ENCODE measurements around the gene EDEM2. TPM values are rescaled to one million over a fixed set of nuclear protein-coding genes. Genes with fewer than 3 reads are reported as not detected.
"Not testable (repeated sequence)": the region's sequence is repeated elsewhere in the genome, so short reads cannot be mapped to it uniquely, and the experiment has no call there.

The EDEM2 gene
- total RNA-seq, 1 donor: 32.2 TPM

DNA sequence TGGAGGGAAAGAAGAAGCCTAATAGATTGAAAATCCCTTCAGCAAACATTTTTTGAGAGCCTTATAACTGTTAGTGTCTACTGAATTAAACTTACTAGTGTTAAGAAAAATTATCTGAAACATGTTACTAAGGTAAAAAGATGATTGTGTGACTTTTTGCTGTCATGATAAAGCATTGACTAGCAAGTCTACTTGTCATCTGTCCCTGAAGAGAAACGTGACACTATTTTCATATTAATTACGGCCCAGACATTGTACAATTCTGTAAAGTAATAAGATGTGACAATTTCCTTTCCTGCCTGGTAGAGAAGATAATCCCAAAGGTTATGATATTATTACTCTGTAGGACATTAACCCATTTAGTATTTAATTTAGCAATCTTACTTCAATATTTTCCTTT is 8.8 kb upstream of the EDEM2 start:
- Histone ChIP-seq H3K36me3 (ENCODE audit: insufficient read depth, low read length) (no peaks in the 10 kb centered on the region), H2AFZ (ENCODE audit: low read length) (no peak overlapping the region), H3K27me3 (ENCODE audit: insufficient read depth, low read length) (no peaks in the 10 kb centered on the region), H3K9me3 (ENCODE audit: low read depth, low read length) (no peaks in the 10 kb centered on the region), H3K4me1 (ENCODE audit: insufficient read depth, low read length) (no peaks in the 10 kb centered on the region), H3K4me3 (ENCODE audit: insufficient read depth, low read length) (no peak overlapping the region), H3K79me2 (ENCODE audit: insufficient read depth, low read length) (no peaks in the 10 kb centered on the region), H3K27ac (ENCODE audit: low read depth, low read length) (no peak overlapping the region), H4K20me1 (ENCODE audit: insufficient read depth, low read length) (no peaks in the 10 kb centered on the region), H3K4me2 (ENCODE audit: insufficient read depth, low read length) (no peak overlapping the region)
- TF ChIP-seq, protein P1, sequence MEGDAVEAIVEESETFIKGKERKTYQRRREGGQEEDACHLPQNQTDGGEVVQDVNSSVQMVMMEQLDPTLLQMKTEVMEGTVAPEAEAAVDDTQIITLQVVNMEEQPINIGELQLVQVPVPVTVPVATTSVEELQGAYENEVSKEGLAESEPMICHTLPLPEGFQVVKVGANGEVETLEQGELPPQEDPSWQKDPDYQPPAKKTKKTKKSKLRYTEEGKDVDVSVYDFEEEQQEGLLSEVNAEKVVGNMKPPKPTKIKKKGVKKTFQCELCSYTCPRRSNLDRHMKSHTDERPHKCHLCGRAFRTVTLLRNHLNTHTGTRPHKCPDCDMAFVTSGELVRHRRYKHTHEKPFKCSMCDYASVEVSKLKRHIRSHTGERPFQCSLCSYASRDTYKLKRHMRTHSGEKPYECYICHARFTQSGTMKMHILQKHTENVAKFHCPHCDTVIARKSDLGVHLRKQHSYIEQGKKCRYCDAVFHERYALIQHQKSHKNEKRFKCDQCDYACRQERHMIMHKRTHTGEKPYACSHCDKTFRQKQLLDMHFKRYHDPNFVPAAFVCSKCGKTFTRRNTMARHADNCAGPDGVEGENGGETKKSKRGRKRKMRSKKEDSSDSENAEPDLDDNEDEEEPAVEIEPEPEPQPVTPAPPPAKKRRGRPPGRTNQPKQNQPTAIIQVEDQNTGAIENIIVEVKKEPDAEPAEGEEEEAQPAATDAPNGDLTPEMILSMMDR (IDR thresholded peaks at IDR 0.05; ENCODE audit: extremely low read depth, low read depth, low read length): no peak
- peak; percentile 73 for DNase-seq (ENCODE audit: insufficient read length, low spot score, missing footprints)

DNA sequence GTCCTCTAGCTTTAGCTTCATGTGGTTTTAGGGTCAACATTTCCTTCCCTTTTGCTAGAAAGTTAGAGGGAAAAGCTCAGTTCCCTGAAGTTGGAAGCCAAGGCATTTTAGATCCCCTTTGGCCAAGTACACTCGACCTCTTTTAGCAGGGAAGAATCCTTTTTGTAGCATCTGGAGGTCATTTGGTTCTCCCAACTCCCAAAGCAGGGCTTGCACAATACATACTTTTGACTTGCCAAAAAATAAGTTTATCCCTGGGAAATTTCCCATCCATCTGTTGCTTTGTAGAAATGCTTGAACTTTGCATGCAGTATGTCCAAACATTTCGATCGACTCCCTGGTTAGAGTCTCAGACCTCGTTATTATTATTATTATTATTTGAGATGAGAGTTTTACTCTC is 4.6 kb upstream of the EDEM2 start:
- H2AFZ ChIP-seq (ENCODE audit: low read length): no peak overlapping the region
- H3K4me1 ChIP-seq (ENCODE audit: insufficient read depth, low read length): peaks cover 11% of the 10 kb centered on the region
- peak; percentile 85 for DNase-seq (ENCODE audit: insufficient read length, low spot score, missing footprints)
- no peaks in the 10 kb centered on the region for H3K9me3 ChIP-seq (ENCODE audit: low read depth, low read length)
- H3K79me2 ChIP-seq (ENCODE audit: insufficient read depth, low read length): peaks cover 3% of the 10 kb centered on the region
- no peak overlapping the region for H3K27ac ChIP-seq (ENCODE audit: low read depth, low read length)
- H3K27me3 ChIP-seq (ENCODE audit: insufficient read depth, low read length): no peaks in the 10 kb centered on the region
- TF ChIP-seq, protein P1 (IDR thresholded peaks at IDR 0.05; ENCODE audit: extremely low read depth, low read depth, low read length): no peak
- H3K4me2 ChIP-seq (ENCODE audit: insufficient read depth, low read length): no peak overlapping the region
- no peak overlapping the region for H3K4me3 ChIP-seq (ENCODE audit: insufficient read depth, low read length)
- H3K36me3 ChIP-seq (ENCODE audit: insufficient read depth, low read length): no peaks in the 10 kb centered on the region
- no peaks in the 10 kb centered on the region for H4K20me1 ChIP-seq (ENCODE audit: insufficient read depth, low read length)

DNA sequence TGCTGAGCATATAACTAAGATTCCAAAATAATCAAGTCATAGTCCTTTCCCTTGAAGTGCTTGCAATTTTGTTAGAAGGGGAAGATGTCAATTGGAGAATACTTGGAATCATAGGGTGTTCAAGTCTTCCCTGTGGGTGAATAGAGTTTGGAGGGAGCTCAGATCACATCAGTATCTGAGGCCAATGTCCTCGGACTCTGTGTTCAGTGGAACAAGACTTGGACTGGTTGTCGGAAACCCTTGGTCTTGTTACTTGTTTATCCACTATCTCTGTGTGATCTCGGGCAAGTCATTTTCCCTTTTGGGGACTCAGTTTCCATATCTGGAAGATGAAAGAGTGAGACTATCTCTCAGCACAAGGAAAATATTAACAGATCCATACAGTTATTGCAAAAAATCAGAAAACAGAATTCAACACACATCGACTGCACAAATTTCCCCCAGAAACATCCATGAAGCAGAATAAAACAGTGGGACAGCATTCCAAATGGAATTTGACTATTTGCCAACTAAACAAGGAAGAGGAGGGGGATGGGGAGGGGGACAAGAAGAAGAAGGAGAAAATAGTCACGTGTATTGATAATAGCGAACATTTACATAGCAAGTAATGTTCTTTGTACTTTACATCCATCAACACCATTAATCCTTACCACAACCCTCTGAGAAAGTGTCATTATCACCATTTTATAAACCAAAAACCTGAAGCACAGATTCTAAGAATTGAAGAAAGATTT is 3.9 kb upstream of the EDEM2 start:
- Histone ChIP-seq H3K27me3 (ENCODE audit: insufficient read depth, low read length) (no peaks in the 10 kb centered on the region), H2AFZ (ENCODE audit: low read length) (no peak overlapping the region), H3K36me3 (ENCODE audit: insufficient read depth, low read length) (no peaks in the 10 kb centered on the region), H4K20me1 (ENCODE audit: insufficient read depth, low read length) (no peaks in the 10 kb centered on the region), H3K4me3 (ENCODE audit: insufficient read depth, low read length) (no peak overlapping the region), H3K9me3 (ENCODE audit: low read depth, low read length) (no peaks in the 10 kb centered on the region), H3K4me2 (ENCODE audit: insufficient read depth, low read length) (no peak overlapping the region), H3K27ac (ENCODE audit: low read depth, low read length) (no peak overlapping the region), H3K79me2 (ENCODE audit: insufficient read depth, low read length) (peaks cover 6% of the 10 kb centered on the region), H3K4me1 (ENCODE audit: insufficient read depth, low read length) (peaks cover 18% of the 10 kb centered on the region)
- DNase-seq (ENCODE audit: insufficient read length, low spot score, missing footprints): peak; percentile 52
- TF ChIP-seq, protein P1 (IDR thresholded peaks at IDR 0.05; ENCODE audit: extremely low read depth, low read depth, low read length): no peak

DNA sequence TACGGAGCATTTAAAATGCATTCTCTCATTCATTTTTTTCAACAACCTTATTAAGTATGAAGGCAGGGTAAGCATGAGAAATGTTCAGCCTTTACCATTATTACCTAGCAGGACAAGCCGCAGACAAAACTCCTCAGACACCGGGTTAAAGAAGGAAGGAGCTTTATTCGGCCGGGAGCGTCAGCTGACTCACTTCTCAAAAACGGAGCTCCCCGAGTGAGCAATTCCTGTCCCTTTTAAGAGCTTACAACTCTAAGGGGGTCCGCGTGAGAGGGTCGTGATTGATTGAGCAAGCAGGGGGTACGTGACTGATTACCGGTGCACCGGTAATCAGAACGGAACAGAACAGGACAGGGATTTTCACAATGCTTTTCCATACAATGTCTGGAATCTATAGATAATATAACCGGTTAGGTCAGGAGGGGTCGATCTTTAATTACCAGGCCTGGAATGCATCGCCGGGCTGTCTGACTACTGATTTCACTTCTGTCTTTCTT is 487 bp upstream of the EDEM2 start:
- not testable (repeated sequence) for H4K20me1 ChIP-seq (ENCODE audit: insufficient read depth, low read length); H3K9me3 ChIP-seq (ENCODE audit: low read depth, low read length); H3K36me3 ChIP-seq (ENCODE audit: insufficient read depth, low read length); H3K27me3 ChIP-seq (ENCODE audit: insufficient read depth, low read length); DNase-seq (ENCODE audit: insufficient read length, low spot score, missing footprints); H3K79me2 ChIP-seq (ENCODE audit: insufficient read depth, low read length)
- H3K4me1 ChIP-seq (ENCODE audit: insufficient read depth, low read length): peaks cover 19% of the 10 kb centered on the region
- peak overlapping the region; percentile 97 for H3K4me3 ChIP-seq (ENCODE audit: insufficient read depth, low read length)
- peak overlapping the region; percentile 99 for H3K4me2 ChIP-seq (ENCODE audit: insufficient read depth, low read length)
- H3K27ac ChIP-seq (ENCODE audit: low read depth, low read length): peak overlapping the region; percentile 93
- peak overlapping the region; percentile 93 for H2AFZ ChIP-seq (ENCODE audit: low read length)
